Measurements from ENCODE around the gene DCC. TPM values are rescaled to one million over a fixed set of nuclear protein-coding genes. Genes with fewer than 3 reads are reported as not detected.

DCC gene
- total and polyA plus RNA-seq, 2 experiments from 2014 or later: 0.53 to 0.73 TPM

DNA sequence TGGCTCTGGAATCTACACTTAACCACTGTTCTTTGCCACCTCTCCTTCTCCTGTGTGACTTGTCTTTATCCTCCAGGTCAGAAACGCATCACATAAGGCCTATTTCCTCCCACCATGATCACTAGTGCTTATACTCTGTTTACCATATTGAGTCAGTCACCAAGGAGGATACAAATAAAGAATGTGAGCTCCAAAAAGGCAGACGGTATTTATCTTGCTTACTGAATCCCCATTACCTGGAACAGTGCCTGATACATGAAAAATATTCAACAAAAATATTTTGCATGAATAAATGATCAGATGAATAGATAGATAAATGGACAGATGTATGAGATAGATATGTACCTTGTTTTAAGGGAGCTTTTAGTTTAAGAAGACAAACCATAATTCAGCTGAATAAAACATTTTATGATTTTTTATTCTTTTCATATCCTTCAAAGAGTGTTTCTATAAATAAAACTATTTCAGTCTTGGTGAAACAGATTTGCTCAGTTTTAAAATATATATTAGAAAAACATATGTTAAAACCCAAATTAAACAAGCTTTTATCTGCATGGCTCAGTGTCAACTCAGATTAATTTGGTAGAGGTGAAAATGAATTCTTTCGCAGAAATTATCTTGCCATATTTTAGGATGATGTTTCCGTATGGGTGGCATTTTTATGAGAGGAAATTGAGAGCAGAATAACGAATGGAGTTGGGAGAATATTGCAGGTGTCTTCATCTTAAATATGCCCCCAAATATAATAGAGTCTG is 799.9 kb downstream of the DCC start (continued):
- TF ChIP-seq, protein P1, sequence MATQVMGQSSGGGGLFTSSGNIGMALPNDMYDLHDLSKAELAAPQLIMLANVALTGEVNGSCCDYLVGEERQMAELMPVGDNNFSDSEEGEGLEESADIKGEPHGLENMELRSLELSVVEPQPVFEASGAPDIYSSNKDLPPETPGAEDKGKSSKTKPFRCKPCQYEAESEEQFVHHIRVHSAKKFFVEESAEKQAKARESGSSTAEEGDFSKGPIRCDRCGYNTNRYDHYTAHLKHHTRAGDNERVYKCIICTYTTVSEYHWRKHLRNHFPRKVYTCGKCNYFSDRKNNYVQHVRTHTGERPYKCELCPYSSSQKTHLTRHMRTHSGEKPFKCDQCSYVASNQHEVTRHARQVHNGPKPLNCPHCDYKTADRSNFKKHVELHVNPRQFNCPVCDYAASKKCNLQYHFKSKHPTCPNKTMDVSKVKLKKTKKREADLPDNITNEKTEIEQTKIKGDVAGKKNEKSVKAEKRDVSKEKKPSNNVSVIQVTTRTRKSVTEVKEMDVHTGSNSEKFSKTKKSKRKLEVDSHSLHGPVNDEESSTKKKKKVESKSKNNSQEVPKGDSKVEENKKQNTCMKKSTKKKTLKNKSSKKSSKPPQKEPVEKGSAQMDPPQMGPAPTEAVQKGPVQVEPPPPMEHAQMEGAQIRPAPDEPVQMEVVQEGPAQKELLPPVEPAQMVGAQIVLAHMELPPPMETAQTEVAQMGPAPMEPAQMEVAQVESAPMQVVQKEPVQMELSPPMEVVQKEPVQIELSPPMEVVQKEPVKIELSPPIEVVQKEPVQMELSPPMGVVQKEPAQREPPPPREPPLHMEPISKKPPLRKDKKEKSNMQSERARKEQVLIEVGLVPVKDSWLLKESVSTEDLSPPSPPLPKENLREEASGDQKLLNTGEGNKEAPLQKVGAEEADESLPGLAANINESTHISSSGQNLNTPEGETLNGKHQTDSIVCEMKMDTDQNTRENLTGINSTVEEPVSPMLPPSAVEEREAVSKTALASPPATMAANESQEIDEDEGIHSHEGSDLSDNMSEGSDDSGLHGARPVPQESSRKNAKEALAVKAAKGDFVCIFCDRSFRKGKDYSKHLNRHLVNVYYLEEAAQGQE (IDR thresholded peaks at IDR 0.05; ENCODE audit: unreplicated experiment): no peak
- TF ChIP-seq JUNB (IDR thresholded peaks at IDR 0.05; ENCODE audit: unreplicated experiment) (no peak), EZH2phosphoT487 (IDR thresholded peaks at IDR 0.05; ENCODE audit: unreplicated experiment) (no peak), EZH2 (IDR thresholded peaks at IDR 0.05; ENCODE audit: low read depth, unreplicated experiment) (no peak)
- TF ChIP-seq, protein P2, sequence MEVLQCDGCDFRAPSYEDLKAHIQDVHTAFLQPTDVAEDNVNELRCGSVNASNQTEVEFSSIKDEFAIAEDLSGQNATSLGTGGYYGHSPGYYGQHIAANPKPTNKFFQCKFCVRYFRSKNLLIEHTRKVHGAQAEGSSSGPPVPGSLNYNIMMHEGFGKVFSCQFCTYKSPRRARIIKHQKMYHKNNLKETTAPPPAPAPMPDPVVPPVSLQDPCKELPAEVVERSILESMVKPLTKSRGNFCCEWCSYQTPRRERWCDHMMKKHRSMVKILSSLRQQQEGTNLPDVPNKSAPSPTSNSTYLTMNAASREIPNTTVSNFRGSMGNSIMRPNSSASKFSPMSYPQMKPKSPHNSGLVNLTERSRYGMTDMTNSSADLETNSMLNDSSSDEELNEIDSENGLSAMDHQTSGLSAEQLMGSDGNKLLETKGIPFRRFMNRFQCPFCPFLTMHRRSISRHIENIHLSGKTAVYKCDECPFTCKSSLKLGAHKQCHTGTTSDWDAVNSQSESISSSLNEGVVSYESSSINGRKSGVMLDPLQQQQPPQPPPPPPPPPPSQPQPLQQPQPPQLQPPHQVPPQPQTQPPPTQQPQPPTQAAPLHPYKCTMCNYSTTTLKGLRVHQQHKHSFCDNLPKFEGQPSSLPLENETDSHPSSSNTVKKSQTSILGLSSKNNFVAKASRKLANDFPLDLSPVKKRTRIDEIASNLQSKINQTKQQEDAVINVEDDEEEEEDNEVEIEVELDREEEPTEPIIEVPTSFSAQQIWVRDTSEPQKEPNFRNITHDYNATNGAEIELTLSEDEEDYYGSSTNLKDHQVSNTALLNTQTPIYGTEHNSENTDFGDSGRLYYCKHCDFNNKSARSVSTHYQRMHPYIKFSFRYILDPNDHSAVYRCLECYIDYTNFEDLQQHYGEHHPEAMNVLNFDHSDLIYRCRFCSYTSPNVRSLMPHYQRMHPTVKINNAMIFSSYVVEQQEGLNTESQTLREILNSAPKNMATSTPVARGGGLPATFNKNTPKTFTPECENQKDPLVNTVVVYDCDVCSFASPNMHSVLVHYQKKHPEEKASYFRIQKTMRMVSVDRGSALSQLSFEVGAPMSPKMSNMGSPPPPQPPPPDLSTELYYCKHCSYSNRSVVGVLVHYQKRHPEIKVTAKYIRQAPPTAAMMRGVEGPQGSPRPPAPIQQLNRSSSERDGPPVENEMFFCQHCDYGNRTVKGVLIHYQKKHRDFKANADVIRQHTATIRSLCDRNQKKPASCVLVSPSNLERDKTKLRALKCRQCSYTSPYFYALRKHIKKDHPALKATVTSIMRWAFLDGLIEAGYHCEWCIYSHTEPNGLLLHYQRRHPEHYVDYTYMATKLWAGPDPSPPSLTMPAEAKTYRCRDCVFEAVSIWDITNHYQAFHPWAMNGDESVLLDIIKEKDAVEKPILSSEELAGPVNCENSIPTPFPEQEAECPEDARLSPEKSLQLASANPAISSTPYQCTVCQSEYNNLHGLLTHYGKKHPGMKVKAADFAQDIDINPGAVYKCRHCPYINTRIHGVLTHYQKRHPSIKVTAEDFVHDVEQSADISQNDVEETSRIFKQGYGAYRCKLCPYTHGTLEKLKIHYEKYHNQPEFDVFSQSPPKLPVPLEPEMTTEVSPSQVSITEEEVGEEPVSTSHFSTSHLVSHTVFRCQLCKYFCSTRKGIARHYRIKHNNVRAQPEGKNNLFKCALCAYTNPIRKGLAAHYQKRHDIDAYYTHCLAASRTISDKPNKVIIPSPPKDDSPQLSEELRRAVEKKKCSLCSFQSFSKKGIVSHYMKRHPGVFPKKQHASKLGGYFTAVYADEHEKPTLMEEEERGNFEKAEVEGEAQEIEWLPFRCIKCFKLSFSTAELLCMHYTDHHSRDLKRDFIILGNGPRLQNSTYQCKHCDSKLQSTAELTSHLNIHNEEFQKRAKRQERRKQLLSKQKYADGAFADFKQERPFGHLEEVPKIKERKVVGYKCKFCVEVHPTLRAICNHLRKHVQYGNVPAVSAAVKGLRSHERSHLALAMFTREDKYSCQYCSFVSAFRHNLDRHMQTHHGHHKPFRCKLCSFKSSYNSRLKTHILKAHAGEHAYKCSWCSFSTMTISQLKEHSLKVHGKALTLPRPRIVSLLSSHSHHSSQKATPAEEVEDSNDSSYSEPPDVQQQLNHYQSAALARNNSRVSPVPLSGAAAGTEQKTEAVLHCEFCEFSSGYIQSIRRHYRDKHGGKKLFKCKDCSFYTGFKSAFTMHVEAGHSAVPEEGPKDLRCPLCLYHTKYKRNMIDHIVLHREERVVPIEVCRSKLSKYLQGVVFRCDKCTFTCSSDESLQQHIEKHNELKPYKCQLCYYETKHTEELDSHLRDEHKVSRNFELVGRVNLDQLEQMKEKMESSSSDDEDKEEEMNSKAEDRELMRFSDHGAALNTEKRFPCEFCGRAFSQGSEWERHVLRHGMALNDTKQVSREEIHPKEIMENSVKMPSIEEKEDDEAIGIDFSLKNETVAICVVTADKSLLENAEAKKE (CRISPR knock-in tag; IDR thresholded peaks at IDR 0.05): no peak

Measured in GM23338 (cell line).